ENCODE results near the gene PLXNA1. TPM values are rescaled to one million over a fixed set of nuclear protein-coding genes. Genes with fewer than 3 reads are reported as not detected.

Gene PLXNA1
- total RNA-seq, 1 donor from 2014 or later: 35.9 TPM

DNA sequence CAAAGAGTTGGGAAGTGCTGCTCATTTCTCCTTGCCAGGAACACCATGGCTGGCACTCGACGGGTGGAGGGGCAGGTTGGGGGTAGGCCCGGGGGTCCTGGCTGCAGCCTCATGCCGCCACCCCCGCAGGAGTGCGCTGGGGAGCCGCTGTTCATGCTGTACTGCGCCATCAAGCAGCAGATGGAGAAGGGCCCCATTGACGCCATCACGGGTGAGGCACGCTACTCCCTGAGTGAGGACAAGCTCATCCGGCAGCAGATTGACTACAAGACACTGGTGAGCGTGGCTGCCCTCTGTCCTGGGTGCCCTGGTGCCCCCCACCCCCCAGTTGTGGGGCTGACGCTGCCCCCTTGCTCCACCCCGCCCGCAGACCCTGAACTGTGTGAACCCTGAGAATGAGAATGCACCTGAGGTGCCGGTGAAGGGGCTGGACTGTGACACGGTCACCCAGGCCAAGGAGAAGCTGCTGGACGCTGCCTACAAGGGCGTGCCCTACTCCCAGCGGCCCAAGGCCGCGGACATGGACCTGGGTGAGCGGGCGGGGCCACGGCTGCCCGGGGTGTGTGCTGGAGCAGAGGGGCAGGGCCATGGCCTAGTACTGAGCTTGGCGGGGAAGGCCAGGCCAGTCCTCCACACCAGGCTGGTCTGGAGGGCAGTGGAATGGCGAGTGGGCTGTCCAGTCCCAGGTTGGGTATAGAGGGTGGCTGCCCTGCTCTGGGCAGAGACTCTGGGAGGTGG is 45.1 kb downstream of the PLXNA1 start:
- DNase-seq (ENCODE audit: low spot score) (no peak), ATAC-seq (peak; percentile 18)
- intact Hi-C loops (cut with DNase I): no loop called here

DNA sequence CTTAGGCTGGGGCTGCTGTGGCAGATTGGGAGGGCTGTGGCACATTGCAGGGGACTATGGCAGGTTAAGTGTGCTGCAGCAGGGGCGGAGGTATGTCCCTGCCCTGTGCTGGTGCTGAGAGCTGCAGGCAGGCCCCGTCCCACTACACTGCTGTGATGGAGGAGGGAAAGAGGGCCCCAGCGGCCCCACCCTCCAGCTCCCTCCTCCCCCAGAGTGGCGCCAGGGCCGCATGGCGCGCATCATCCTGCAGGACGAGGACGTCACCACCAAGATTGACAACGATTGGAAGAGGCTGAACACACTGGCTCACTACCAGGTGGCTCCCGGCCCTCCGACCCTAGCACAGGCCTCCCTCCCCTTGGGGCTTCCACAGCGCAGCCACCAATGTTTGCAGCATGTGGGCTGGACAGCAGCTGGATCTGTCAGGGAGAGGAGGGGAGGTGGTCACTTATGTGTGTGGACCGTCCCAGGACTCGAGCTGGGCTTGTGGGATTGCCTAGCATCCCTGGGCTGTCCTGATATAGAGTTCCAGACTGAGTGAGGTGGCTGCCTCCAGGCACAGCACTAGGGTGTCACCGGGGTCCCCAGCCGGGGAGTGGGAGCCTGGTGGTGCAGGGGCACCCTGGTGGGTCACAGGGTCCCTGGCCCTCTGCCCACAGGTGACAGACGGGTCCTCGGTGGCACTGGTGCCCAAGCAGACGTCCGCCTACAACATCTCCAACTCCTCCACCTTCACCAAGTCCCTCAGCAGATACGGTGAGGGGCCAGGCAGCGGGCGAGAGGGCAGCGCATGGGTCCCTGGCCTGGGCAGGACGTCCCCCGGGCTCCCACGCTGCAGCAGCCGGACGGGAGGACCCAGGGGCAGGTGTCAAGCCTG is 46.1 kb downstream of the PLXNA1 start:
- intact Hi-C loops (cut with DNase I): no loop called here
- DNase-seq (ENCODE audit: low spot score) (no peak), ATAC-seq (no peak)

DNA sequence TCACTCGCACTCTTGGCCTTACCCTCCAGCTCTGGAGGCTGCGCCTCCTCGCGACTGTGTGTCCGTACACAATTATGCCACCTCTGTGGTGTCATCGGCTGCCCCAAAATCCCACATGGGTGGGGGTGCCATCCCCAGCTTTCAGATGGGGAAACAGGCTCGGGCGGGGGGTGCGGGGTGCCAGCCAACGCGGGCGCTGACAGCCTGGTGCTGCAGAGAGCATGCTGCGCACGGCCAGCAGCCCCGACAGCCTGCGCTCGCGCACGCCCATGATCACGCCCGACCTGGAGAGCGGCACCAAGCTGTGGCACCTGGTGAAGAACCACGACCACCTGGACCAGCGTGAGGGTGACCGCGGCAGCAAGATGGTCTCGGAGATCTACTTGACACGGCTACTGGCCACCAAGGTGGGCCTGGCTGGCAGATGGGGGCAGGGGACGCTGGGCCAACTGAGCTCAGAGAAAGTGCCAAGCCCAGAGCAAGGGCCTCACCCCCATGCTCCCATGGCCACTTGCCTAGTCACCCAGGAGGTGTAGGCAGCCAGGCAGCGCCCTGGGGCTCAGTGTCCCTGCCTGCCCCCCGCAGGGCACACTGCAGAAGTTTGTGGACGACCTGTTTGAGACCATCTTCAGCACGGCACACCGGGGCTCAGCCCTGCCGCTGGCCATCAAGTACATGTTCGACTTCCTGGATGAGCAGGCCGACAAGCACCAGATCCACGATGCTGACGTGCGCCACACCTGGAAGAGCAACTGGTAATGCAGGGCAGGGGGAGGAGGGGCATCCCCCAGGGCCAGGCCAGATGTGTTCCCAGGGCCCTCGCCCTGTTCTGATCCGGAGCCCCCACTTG is 47.0 kb downstream of the PLXNA1 start:
- no peak for DNase-seq (ENCODE audit: low spot score)
- ATAC-seq: no peak
- intact Hi-C loops (cut with DNase I): no loop called here

DNA sequence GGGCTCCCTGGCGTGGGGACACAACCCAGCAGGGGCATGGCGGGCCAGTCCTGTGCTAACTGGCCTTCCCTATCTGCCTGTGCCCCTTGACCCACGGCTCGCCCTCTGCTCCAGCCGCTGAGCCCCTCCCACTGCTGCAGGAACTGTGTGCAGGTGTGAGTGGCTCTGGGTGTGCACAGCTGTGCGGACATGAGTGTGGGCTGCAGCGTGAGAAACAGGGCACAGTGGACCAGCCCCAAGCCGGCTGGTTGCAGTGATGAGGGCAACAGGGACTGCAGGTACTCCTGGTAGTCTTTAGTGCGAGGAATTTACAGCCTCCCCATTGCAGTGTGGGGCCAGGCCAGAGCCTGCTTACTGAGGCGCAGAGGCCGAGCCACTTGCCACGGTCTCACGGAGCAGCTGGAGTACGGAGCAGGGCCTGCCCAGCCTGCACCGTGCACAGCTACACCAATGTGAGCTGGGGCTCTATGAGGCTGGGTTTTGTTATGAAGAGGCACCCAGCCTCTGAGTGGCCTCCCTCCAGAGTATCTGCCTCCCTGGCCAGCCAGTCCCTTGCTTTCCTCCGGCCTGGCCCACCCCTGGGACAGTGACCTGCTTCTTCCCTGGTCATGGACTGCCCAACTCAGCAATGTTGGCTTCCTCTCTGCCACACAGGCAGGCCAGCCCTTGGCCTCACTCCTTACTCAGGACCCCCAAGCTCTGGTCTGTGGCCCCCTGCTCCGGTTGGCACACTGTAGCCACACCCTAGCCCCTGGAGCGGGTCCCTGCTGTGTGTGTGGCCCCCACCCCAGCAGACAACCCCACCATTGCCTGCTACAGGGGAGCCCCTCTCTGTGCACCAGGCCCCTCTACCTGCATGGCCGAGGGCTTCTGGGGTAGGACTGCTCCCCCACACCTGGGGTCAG is 47.8 kb downstream of the PLXNA1 start:
- intact Hi-C loops (cut with DNase I): no loop called here
- no peak for DNase-seq (ENCODE audit: low spot score)
- no peak for ATAC-seq

DNA sequence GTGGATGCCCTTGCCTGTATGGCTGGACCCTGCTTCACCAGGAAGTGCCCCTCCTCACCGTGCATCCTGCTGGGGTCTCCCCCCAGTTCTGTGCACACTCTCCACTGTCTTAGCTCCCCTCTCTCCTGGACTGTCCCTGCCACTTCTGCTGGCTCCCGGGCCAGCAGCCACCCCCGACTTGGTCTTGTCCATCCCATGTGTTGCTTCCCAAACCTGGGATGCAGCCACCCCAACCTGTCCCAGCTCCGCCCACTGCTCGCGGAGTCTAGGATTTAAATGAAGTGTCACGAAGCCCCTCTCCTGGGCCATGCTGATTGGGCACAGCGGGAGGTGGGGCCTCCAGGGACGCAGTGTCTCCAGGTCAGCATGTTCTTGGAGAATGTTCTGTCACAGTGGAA is 48.5 kb downstream of the PLXNA1 start:
- DNase-seq (ENCODE audit: low spot score) (no peak), ATAC-seq (no peak)
- intact Hi-C loops (cut with DNase I): no loop called here

DNA sequence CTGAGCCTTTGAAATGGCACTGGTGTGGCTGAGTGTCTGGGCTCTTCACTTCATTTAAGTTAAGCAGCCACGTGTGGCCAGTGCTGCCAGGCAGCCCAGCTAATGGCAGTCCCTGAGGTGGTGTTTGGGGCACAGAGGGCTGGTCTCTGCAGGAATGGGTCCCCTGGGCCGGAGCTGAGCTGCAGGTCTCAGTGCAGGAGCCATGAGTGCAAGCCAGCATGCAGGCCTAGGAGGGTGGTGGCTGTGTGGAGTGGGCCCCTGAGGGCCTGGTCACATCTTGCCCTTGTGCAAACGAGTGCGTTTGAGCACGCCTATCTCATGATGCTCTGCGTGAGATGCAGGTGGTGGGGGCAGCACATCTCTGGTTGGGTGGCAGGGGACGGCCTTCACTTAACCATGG is 48.9 kb downstream of the PLXNA1 start:
- intact Hi-C loops (cut with DNase I): no loop called here
- no peak for ATAC-seq
- no peak for DNase-seq (ENCODE audit: low spot score)

DNA sequence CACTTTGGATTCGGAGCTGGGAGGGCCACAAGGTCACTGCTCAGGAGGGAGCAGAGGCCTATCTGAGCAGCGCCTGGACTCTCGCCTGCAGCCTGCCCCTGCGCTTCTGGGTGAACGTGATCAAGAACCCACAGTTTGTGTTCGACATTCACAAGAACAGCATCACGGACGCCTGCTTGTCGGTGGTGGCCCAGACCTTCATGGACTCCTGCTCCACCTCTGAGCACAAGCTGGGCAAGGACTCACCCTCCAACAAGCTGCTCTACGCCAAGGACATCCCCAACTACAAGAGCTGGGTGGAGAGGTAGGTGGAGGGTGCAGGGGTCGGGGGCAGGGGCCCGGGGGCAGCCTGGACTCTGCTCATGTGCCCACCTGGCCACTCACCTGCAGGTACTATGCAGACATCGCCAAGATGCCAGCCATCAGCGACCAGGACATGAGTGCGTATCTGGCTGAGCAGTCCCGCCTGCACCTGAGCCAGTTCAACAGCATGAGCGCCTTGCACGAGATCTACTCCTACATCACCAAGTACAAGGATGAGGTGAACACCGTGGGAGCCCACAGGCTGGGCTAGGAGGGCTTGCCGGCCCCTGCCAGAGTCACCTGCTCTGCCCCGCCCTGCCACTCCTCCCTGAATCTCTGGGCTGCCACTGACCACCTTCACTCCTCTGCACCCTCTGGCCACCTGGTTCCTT is 49.5 kb downstream of the PLXNA1 start:
- DNase-seq (ENCODE audit: low spot score): no peak
- intact Hi-C loops (cut with DNase I): no loop called here

More for the DNA sequence above, 49.5 kb downstream of the PLXNA1 start:
- ATAC-seq: no peak

Other genes starting within 250 kb of the PLXNA1 start
- not detected for gene PRR23E, start 210.0 kb downstream of the PLXNA1 start, total RNA-seq

Measured in sciatic nerve (tissue), 2 donors.